AG04449 (cell line): ENCODE measurements around the gene PDSS2.
"Not testable (repeated sequence)": the region's sequence is repeated elsewhere in the genome, so short reads cannot be mapped to it uniquely, and the experiment has no call there.

Source experiments
- CTCF ChIA-PET: fragments of 350-600 bp; formaldehyde crosslinking; extraction: SDS; loops from one replicate; lab custom pipeline; 2021; ENCODE audit warnings: antibody characterized with exemption; lab: Yijun Ruan, JAX
- POLR2A ChIA-PET: fragments of 400-600, 350-600 bp; formaldehyde crosslinking; extraction: SDS; loops from one replicate; lab custom pipeline; 2020; ENCODE audit warnings: antibody characterized with exemption, inconsistent platforms; lab: Yijun Ruan, JAX
- DNase-seq: peaks from one replicate; pipeline ENCODE4 v3.0.0-alpha.2; 2010; ENCODE audit warnings: low read depth, low spot score
- H3K4me3 ChIP-seq: 2 replicates; pipeline ENCODE4 v1.5.1; 2011; ENCODE audit warnings: low read depth, mild to moderate bottlenecking, control low read depth, low read length
- CTCF ChIP-seq: IDR thresholded peaks from one replicate; pipeline ENCODE4 v1.5.1; 2011; ENCODE audit warnings: mild to moderate bottlenecking, moderate library complexity, low read length, control low read depth, inconsistent platforms; ENCODE audit not compliant: insufficient read depth; ENCODE audit errors: missing control alignments

PDSS2 gene

GRCh38 chr6:107152638-107153430 is 306.5 kb downstream of the PDSS2 start:
- H3K4me3 ChIP-seq = no peak overlapping the region
- DNase-seq = no peak
- ChIA-PET POLR2A (no interaction called here), CTCF (interaction anchor here (0.6 to 2.0 kb wide), 2 partner anchors 21 to 34 kb away, joined by 3 to 5 read pairs; no protein-coding TSS in a partner anchor)
- no peak for TF ChIP-seq CTCF

- no peak for TF ChIP-seq CTCF
- POLR2A ChIA-PET = no interaction called here
- H3K4me3 ChIP-seq = no peak overlapping the region
- CTCF ChIA-PET = no interaction called here
- no peak for DNase-seq
Observed at GRCh38 chr6:107144666-107145065, 314.7 kb downstream of the PDSS2 start.

DNA sequence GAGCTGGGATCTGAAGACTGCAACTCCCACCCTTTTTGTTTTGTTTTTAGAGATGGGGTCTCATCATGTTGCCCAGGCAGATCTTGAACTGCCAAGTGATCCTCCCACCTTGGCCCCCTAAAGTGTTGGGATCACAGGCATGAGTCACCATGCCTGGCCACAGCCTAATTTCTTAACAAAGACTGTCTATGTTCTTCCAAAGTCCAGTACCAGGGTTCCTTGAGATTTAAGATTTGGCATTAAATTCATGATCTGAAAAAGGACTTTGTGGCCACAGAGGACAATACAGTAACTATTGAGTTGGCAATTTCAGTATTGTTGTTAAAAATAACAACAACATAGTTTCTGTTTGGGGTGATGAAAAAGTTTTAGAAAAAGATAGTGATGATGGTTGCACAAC is 315.4 kb downstream of the PDSS2 start:
- H3K4me3 ChIP-seq = no peak overlapping the region
- POLR2A ChIA-PET = no interaction called here
- CTCF ChIA-PET = no interaction called here
- DNase-seq = no peak
- TF ChIP-seq CTCF = no peak

GRCh38 chr6:107140581-107140980 is 318.8 kb downstream of the PDSS2 start:
- ChIA-PET CTCF (interaction anchor here (1.4 kb wide), 1 partner anchor 14 kb away, joined by 3 read pairs; no protein-coding TSS in a partner anchor), POLR2A (no interaction called here)
- H3K4me3 ChIP-seq = no peak overlapping the region
- no peak for TF ChIP-seq CTCF
- no peak for DNase-seq

DNA sequence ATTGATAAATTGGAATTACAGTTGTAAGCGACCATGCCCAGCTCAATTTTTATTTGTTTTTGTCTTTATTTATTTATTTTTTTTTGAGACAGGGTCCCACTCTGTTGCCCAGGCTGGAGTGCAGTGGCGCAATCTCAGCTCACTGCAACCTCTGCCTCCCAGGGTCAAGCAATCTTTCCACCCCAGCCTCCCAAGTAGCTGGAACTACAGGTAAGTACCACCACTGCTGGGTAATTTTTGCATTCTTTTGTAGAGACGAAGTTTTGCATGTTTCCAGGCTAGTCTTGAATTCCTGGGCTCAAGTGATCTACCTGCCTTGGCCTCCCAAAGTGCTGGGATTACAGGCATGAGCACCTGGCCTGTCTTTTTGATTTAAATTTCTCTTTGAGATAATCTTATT is 323.0 kb downstream of the PDSS2 start:
- H3K4me3 ChIP-seq, CTCF ChIA-PET, POLR2A ChIA-PET, DNase-seq: not testable (repeated sequence)

DNA sequence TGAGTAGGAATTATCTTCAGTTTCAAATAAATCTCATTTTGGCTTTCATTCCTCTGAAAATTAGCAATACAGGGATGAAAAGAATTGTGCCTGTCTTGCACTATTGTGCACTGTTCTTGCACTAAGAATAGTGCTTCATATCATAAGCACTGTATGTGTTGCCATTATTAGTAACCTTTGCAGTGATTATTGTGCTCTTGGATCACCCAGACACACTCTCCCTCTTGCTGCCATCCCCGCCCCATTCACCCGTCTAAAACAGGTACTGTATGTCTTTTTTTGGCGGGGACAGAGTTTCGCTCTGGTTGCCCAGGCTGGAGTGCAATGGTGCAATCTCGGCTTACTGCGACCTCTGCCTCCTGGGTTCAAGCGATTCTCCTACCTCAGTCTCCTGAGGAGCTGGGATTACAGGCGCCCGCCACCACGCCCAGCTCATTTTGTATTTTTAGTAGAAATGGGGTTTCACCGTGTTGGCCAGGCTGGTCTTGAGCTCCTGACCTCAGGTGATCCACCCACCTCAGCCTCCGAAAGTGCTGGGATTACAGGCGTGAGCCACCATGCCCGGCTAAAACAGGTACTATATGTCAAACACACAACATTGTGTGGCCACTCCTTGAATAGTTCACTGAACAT is 324.2 kb downstream of the PDSS2 start:
- H3K4me3 ChIP-seq, POLR2A ChIA-PET, DNase-seq: not testable (repeated sequence)
- CTCF ChIA-PET = interaction anchor here (1.5 kb wide), 1 partner anchor 569 kb away, joined by 4 read pairs; no protein-coding TSS in a partner anchor

DNA sequence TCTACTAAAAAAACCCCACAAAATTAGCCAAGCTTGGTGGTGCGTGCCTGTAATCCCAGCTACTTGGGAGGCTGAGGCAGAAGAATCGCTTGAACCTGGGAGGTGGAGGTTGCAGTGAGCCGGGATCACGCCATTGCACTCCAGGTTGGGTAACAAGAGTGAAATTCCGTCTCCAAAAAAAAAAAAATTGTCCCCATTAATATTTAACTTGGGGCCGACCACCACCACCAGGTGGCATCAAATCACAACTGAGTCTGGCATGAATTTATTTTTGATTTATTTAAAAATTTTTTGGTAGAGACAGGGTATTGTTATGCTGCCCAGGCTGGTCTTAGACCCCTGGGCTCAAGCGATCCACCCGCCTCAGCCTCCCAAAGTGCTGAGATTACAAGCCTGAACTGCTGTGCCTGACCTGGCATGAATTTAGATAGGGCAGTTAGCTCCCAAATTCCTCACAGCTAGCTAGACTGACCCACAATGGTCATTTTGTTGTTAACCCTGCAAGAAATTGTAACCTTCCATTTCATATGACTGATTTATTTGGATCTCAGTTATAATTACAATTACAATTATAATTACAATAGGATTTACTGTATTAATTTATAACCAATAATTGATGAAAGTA is 326.9 kb downstream of the PDSS2 start:
- DNase-seq = no peak
- POLR2A ChIA-PET = no interaction called here
- CTCF ChIA-PET = interaction anchor here (0.6 to 2.0 kb wide), 6 partner anchors 9 to 716 kb away, joined by 3 to 7 read pairs (median 4); partner anchors contain the start of gene PDSS2
- peak; percentile 7 for TF ChIP-seq CTCF
- H3K4me3 ChIP-seq = no peak overlapping the region
